Ovary (tissue), 9 donors: Measurements from ENCODE around the gene PRND. TPM values are rescaled to one million over a fixed set of nuclear protein-coding genes. Genes with fewer than 3 reads are reported as not detected.

ENCODE experiments used
- DNase-seq, 5 donors: peaks; one replicate each; pipeline ENCODE4 v3.0.0-alpha.2; 2019 to 2020
- H3K27ac ChIP-seq, 2 donors: fragments of 200-600 bp; one replicate each; pipeline versions ENCODE4 v1.5.1 to v1.8.0; 2019 to 2022
- H3K27me3 ChIP-seq: fragments of 200-600 bp; one replicate; pipeline ENCODE4 v1.8.0; 2022
- H3K36me3 ChIP-seq: fragments of 200-600 bp; sonication (generic); one replicate; pipeline ENCODE4 v1.5.1; 2019
- H3K4me1 ChIP-seq: one replicate; pipeline ENCODE4 v1.8.1; 2013; ENCODE audit warnings: mild to moderate bottlenecking, moderate library complexity; ENCODE audit not compliant: insufficient read depth
- H3K4me3 ChIP-seq: fragments of 200-600 bp; sonication (generic); one replicate; pipeline ENCODE4 v1.5.1; 2017
- H3K9me3 ChIP-seq, 2 donors: fragments of 200-600 bp in 1 of 2; sonication (generic) in 1 of 2; one replicate each; pipeline versions ENCODE4 v1.5.1 to v1.8.1; 2013 to 2019; ENCODE audit warnings: mild to moderate bottlenecking in 1 of 2, moderate library complexity in 1 of 2
- CTCF ChIP-seq, 3 donors: fragments of 450-650 bp in 2 of 3; fragments of 200-600 bp in 1 of 3; IDR thresholded peaks; one replicate each; pipeline versions ENCODE4 v1.5.1 to v1.8.0; 2016 to 2022; ENCODE audit warnings: antibody characterized with exemption in 3 of 3, mild to moderate bottlenecking in 1 of 3
- EP300 ChIP-seq: sonication (generic); formaldehyde crosslinking; IDR thresholded peaks from one replicate; pipeline ENCODE4 v1.6.1; 2017; ENCODE audit warnings: antibody characterized with exemption
- POLR2A ChIP-seq: fragments of 450-650 bp; IDR thresholded peaks from one replicate; pipeline ENCODE4 v1.6.1; 2017; ENCODE audit warnings: antibody characterized with exemption, mild to moderate bottlenecking, moderate library complexity
- WGBS, 3 donors: extraction: QIAGEN DNeasy Blood & Tissue Kit in 1 of 3; methylation state at CpG; one replicate each; pipeline versions ENCODE4 v1.1.5 to v1.1.7; 2013 to 2017; 5-methylcytosine and 5-hydroxymethylcytosine counted together
- intact Hi-C, 4 donors: fragments of 100-400 bp; cut with DNase I; formaldehyde crosslinking; loops; one replicate each; pipeline versions ENCODE4 v1.11.0 to v1.15.1; 2022 to 2023
- polyA plus RNA-seq, 2 donors: library from polyadenylated mRNA; stranded (reverse); fragments of 200-250 nt in 1 of 2; fragments of 350-450 nt in 1 of 2; fragmentation: Illumina TruSeq in 1 of 2; extraction: RNeasy Lipid Tissue Mini Kit (QIAGEN cat#74804) in 1 of 2; gene quantifications; one replicate each; pipeline ENCODE4 v1.2.3, GENCODE V29; 2013 to 2014
- total RNA-seq, 7 donors: library from RNA; depleted of rRNA in 2 of 7; stranded (reverse); fragments of >200 nt in 2 of 7; fragmentation: NEBNext Ultra II Directional in 3 of 7; extraction: Animal tissue kit (Norgen Biotek cat#: 25700) in 3 of 7; gene quantifications; one replicate each; pipeline versions ENCODE4 v1.1.0 to v1.2.4, GENCODE V29; 2016 to 2023
- donor health status: DM: no; HTN: no; CAD: no; lungs with moderate emphysema.
- donor health status: DM: no; HTN: no; CAD: no.
- donor health status: Bipolar disorder and iron deficiency.
- donor health status: DM: yes; HTN: yes; CAD: no.
- donor health status: DM: no; HTN: no; CAD: no.
- donor health status: DM: yes; HTN: yes; CAD: no.

PRND gene
- total and polyA plus RNA-seq, 9 donors = 0.05 to 0.47 (median 0.14) TPM; not detected in 3

- no peaks in the 10 kb centered on the region for H3K36me3 ChIP-seq
- H3K27me3 ChIP-seq = no peaks in the 10 kb centered on the region
- 90 to 94% (median 93%) methylated on average over 10 of the region's 10 CpGs for WGBS, 3 donors
- no peaks in the 10 kb centered on the region for H3K9me3 ChIP-seq
- TF ChIP-seq EP300 (no peak), POLR2A (no peak), CTCF (IDR thresholded peaks at IDR 0.05) (no peak)
- intact Hi-C loops = no loop called here
- no peak overlapping the region for H3K27ac ChIP-seq
- no peaks in the 10 kb centered on the region for H3K4me1 ChIP-seq
- H3K4me3 ChIP-seq = no peak overlapping the region
- no peak for DNase-seq
These were observed 12.2 kb upstream of the PRND start for GRCh38 chr20:4709261-4710105.

DNA sequence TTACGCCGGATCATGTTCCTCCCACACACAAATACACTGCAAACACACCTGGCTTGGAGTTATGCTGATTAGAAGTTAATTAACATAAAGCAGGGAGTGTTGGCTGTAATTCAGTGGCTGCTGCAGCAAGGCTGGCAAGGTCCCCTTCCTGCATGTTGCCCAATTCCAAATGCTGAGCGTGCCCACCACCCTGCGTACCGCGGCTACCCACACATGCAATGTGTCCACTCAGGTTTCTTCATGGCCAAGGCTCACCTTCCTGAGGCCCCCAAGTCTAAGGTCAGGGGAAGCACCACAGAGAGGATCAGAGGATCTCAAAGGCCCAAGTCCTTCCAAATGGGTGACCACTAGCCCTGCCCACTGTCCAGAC lies 11.6 kb upstream of the PRND start:
- no peaks in the 10 kb centered on the region for H3K27me3 ChIP-seq
- H3K4me3 ChIP-seq = no peak overlapping the region
- TF ChIP-seq CTCF (IDR thresholded peaks at IDR 0.05) = no peak
- TF ChIP-seq EP300 = no peak
- no peak for TF ChIP-seq POLR2A
- DNase-seq = no peak
- no peak overlapping the region for H3K27ac ChIP-seq
- intact Hi-C loops = no loop called here
- H3K4me1 ChIP-seq = no peaks in the 10 kb centered on the region
- 78 to 91% (median 83%) methylated on average over 6 of the region's 6 CpGs for WGBS, 3 donors
- no peaks in the 10 kb centered on the region for H3K9me3 ChIP-seq
- no peaks in the 10 kb centered on the region for H3K36me3 ChIP-seq

GRCh38 chr20:4711511-4711910 lies 10.2 kb upstream of the PRND start:
- no peak overlapping the region for H3K27ac ChIP-seq
- TF ChIP-seq EP300 (no peak), CTCF (IDR thresholded peaks at IDR 0.05) (no peak), POLR2A (no peak)
- 89 to 94% (median 91%) methylated on average over 5 of the region's 5 CpGs for WGBS, 3 donors
- H3K36me3 ChIP-seq = no peaks in the 10 kb centered on the region
- H3K27me3 ChIP-seq = no peaks in the 10 kb centered on the region
- no peak overlapping the region for H3K4me3 ChIP-seq
- intact Hi-C loops = no loop called here
- DNase-seq = no peak
- no peaks in the 10 kb centered on the region for H3K4me1 ChIP-seq
- no peaks in the 10 kb centered on the region for H3K9me3 ChIP-seq

DNA sequence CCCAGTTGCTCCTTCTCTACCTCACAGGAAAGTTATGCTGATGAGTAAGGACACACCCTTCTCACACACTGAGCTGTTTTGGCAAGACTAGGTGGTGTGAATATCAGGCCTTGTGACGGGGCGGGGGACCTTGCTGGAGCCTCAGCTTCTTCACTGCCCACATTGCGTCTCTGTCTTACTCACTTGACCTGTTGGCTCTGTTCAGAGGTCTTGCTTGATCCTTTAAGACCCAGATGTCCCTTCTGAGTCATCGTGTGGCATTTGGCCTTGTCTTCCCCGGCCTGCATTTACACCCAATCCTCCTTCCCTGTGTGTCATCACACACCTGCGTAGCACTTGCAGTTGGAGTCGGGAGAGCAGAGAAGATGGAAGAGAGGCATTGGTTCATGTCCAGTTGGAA lies 8.3 kb upstream of the PRND start:
- Histone ChIP-seq H3K9me3 (no peaks in the 10 kb centered on the region), H3K27ac (no peak overlapping the region), H3K27me3 (no peaks in the 10 kb centered on the region), H3K36me3 (no peaks in the 10 kb centered on the region), H3K4me1 (no peaks in the 10 kb centered on the region), H3K4me3 (no peak overlapping the region)
- intact Hi-C loops = no loop called here
- WGBS, 3 donors = 85 to 88% (median 88%) methylated on average over 7 of the region's 7 CpGs
- TF ChIP-seq POLR2A = no peak
- no peak for TF ChIP-seq EP300
- TF ChIP-seq CTCF (IDR thresholded peaks at IDR 0.05) = no peak
- no peak for DNase-seq
